Gastrocnemius medialis (tissue), 4 donors: ENCODE data around the gene ID3. TPM values are rescaled to one million over a fixed set of nuclear protein-coding genes. Genes with fewer than 3 reads are reported as not detected.

Source experiments
- ATAC-seq, 2 donors: fragments of 150-250 bp; one replicate each; pipeline ENCODE4 v1.9.1; 2016
- DNase-seq, 2 donors: peaks; one replicate each; pipeline ENCODE4 v3.0.0-alpha.2; 2019
- H3K27ac ChIP-seq, 4 donors: fragments of 200-600 bp; sonication (generic); 1 replicate in 1 of 4; 2 replicates in 3 of 4; pipeline ENCODE4 v1.5.1; 2016 to 2018; ENCODE audit warnings: mild to moderate bottlenecking in 2 of 4, moderate library complexity in 1 of 4
- H3K27me3 ChIP-seq, 3 donors: fragments of 200-600 bp; sonication (generic) in 2 of 3; 1 replicate in 1 of 3; 2 replicates in 2 of 3; pipeline versions ENCODE4 v1.5.1 to v1.6.0; 2016 to 2019; ENCODE audit warnings: mild to moderate bottlenecking in 1 of 3, moderate library complexity in 1 of 3
- H3K36me3 ChIP-seq, 2 donors: fragments of 200-600 bp; sonication (generic) in 1 of 2; one replicate each; pipeline ENCODE4 v1.5.1; 2017 to 2018
- H3K4me1 ChIP-seq, 2 donors: fragments of 200-600 bp; sonication (generic) in 1 of 2; one replicate each; pipeline ENCODE4 v1.5.1; 2016 to 2017; ENCODE audit warnings: mild to moderate bottlenecking in 2 of 2
- H3K4me3 ChIP-seq, 4 donors: fragments of 200-600 bp; sonication (generic) in 3 of 4; 1 replicate in 1 of 4; 2 replicates in 3 of 4; pipeline ENCODE4 v1.5.1; 2016 to 2019; ENCODE audit warnings: mild to moderate bottlenecking in 2 of 4
- H3K9me3 ChIP-seq, 3 donors: fragments of 200-600 bp; sonication (generic) in 2 of 3; 1 replicate in 1 of 3; 2 replicates in 2 of 3; pipeline ENCODE4 v1.5.1; 2016 to 2019
- CTCF ChIP-seq, 5 experiments: fragments of 450-650 bp in 3 of 5; fragments of 200-600 bp in 2 of 5; sonication (generic) in 2 of 5; IDR thresholded peaks in 4 of 5; conservative IDR thresholded peaks in 1 of 5; 1 replicate in 4 of 5; 2 replicates in 1 of 5; pipeline ENCODE4 v1.5.1; 2016 to 2019; ENCODE audit warnings: antibody characterized with exemption in 5 of 5, mild to moderate bottlenecking in 3 of 5, moderate library complexity in 3 of 5
- POLR2A ChIP-seq, 2 donors: fragments of 450-650 bp; IDR thresholded peaks; one replicate each; pipeline ENCODE4 v1.6.1; 2017; ENCODE audit warnings: antibody characterized with exemption in 2 of 2, mild to moderate bottlenecking in 2 of 2, moderate library complexity in 2 of 2
- in situ Hi-C, 4 donors: fragments of 200-750 bp; cut with MboI; loops; one replicate each; pipeline versions ENCODE4 v1.15.0 to v1.8.0; 2017; ENCODE audit warnings: low sequenced_read_pairs in 4 of 4
- intact Hi-C: fragments of 100-400 bp; cut with DNase I; formaldehyde crosslinking; loops from one replicate; pipeline ENCODE4 v1.15.1; 2023; ENCODE audit warnings: low total_unique reads
- total RNA-seq, 4 donors: library from RNA; depleted of rRNA; stranded (reverse); fragments of >200 nt; gene quantifications; one replicate each; pipeline versions ENCODE4 v1.1.0 to v1.2.3, GENCODE V29; 2016

The ID3 gene
- total RNA-seq, 4 donors from 2014 or later: 67.9 to 124 (median 83.0) TPM

- ATAC-seq: peak in 1 of 2 donors; percentile 37
- H3K4me3 ChIP-seq: no peak overlapping the region
- peak overlapping the region; percentile 43 to 86 (median 58) for H3K27ac ChIP-seq
- intact Hi-C loops: loop anchor here (2.0 kb wide), 1 partner anchor 18 kb away; no protein-coding TSS in a partner anchor
- in situ Hi-C loops: no loop called here
- H3K36me3 ChIP-seq: no peaks in the 10 kb centered on the region
- no peaks in the 10 kb centered on the region for H3K27me3 ChIP-seq
- H3K4me1 ChIP-seq: peaks cover 26 to 32% of the 10 kb centered on the region in 2 donors
- no peak for TF ChIP-seq POLR2A (IDR thresholded peaks at IDR 0.05)
- TF ChIP-seq CTCF (IDR thresholded peaks at IDR 0.05 in 4 of 5, conservative IDR thresholded peaks at IDR 0.05 in 1 of 5): no peak
- peak in 1 of 2 donors; percentile 60 for DNase-seq
- no peaks in the 10 kb centered on the region for H3K9me3 ChIP-seq
Observed at GRCh38 chr1:23581219-23581618, 21.9 kb upstream of the ID3 start.

GRCh38 chr1:23578997-23579363 lies 19.7 kb upstream of the ID3 start:
- no peak for ATAC-seq
- TF ChIP-seq POLR2A (IDR thresholded peaks at IDR 0.05): no peak
- H3K27ac ChIP-seq: peak overlapping the region; percentile 72 to 86 (median 81)
- no peak for DNase-seq
- in situ Hi-C loops: no loop called here
- no peaks in the 10 kb centered on the region for H3K27me3 ChIP-seq
- H3K9me3 ChIP-seq: no peaks in the 10 kb centered on the region
- H3K36me3 ChIP-seq: no peaks in the 10 kb centered on the region
- intact Hi-C loops: no loop called here
- H3K4me3 ChIP-seq: no peak overlapping the region
- H3K4me1 ChIP-seq: peaks cover 25 to 27% of the 10 kb centered on the region in 2 donors

- Histone ChIP-seq H3K4me1 (peaks cover 25 to 27% of the 10 kb centered on the region in 2 donors), H3K27ac (peak overlapping the region; percentile 72 to 86 (median 81)), H3K9me3 (no peaks in the 10 kb centered on the region), H3K27me3 (no peaks in the 10 kb centered on the region), H3K36me3 (no peaks in the 10 kb centered on the region), H3K4me3 (no peak overlapping the region)
- ATAC-seq (no peak), DNase-seq (no peak)
- TF ChIP-seq CTCF (IDR thresholded peaks at IDR 0.05 in 4 of 5, conservative IDR thresholded peaks at IDR 0.05 in 1 of 5): no peak
- no peak for TF ChIP-seq POLR2A (IDR thresholded peaks at IDR 0.05)
- intact Hi-C loops (no loop called here), in situ Hi-C loops (no loop called here)
Observed at GRCh38 chr1:23578311-23578996, 19.2 kb upstream of the ID3 start.

GRCh38 chr1:23577056-23578004 lies 18.0 kb upstream of the ID3 start:
- TF ChIP-seq POLR2A (IDR thresholded peaks at IDR 0.05) (no peak), CTCF (IDR thresholded peaks at IDR 0.05 in 4 of 5, conservative IDR thresholded peaks at IDR 0.05 in 1 of 5) (no peak)
- peaks cover 25 to 27% of the 10 kb centered on the region in 2 donors for H3K4me1 ChIP-seq
- in situ Hi-C loops: no loop called here
- H3K27me3 ChIP-seq: no peaks in the 10 kb centered on the region
- intact Hi-C loops: no loop called here
- H3K9me3 ChIP-seq: no peaks in the 10 kb centered on the region
- peak overlapping the region; percentile 72 to 86 (median 81) for H3K27ac ChIP-seq
- ATAC-seq (peak; percentile 73 to 82), DNase-seq (peak in 1 of 2 donors; percentile 44)
- H3K36me3 ChIP-seq: no peaks in the 10 kb centered on the region
- H3K4me3 ChIP-seq: peak overlapping the region in 1 of 4 donors; percentile 8
